Lower lobe of right lung (tissue), 2 donors: ENCODE results near the gene ZMYM2. TPM values are rescaled to one million over a fixed set of nuclear protein-coding genes. Genes with fewer than 3 reads are reported as not detected.
A peak's percentile ranks its signal among the peaks of the same experiment; 100 is the strongest.

Source experiments
- ATAC-seq, 2 donors: fragments of 200-7000 bp; cut with Tn5 transposase; one replicate each; pipeline ENCODE4 v1.9.1; 2020 to 2022; ENCODE audit warnings: mild to moderate bottlenecking in 2 of 2, moderate library complexity in 2 of 2
- DNase-seq: peaks from one replicate; pipeline ENCODE4 v3.0.0-alpha.2; 2020
- H3K27ac ChIP-seq: fragments of 200-600 bp; one replicate; pipeline ENCODE4 v1.8.0; 2022
- H3K27me3 ChIP-seq: fragments of 200-600 bp; one replicate; pipeline ENCODE4 v1.8.0; 2022; ENCODE audit warnings: low read depth
- H3K36me3 ChIP-seq: fragments of 200-600 bp; one replicate; pipeline ENCODE4 v1.8.0; 2022; ENCODE audit warnings: mild to moderate bottlenecking
- H3K4me1 ChIP-seq: fragments of 200-600 bp; one replicate; pipeline ENCODE4 v1.8.0; 2022
- H3K4me3 ChIP-seq: fragments of 200-600 bp; one replicate; pipeline ENCODE4 v1.8.0; 2022; ENCODE audit warnings: mild to moderate bottlenecking
- H3K9me3 ChIP-seq: fragments of 200-600 bp; one replicate; pipeline ENCODE4 v1.8.0; 2022
- CTCF ChIP-seq: fragments of 200-600 bp; IDR thresholded peaks from one replicate; pipeline ENCODE4 v1.8.0; 2022; ENCODE audit warnings: antibody characterized with exemption, mild to moderate bottlenecking
- intact Hi-C: fragments of 100-400 bp; cut with DNase I; formaldehyde crosslinking; loops from one replicate; pipeline ENCODE4 v1.11.0; 2022
- long read RNA-seq: library from polyadenylated mRNA; unstranded; transcript quantifications from one replicate; pipeline ENCODE4 v2.0.0, GENCODE V29; 2021
- total RNA-seq: library from RNA; stranded (reverse); fragmentation: NEBNext Ultra II Directional; extraction: Animal tissue kit (Norgen Biotek cat#: 25700); gene quantifications from one replicate; pipeline ENCODE4 v1.2.1, GENCODE V29; 2021
- donor health status: DM: no; HTN: yes; CAD: no; lungs with severe emphysema.

ZMYM2 gene
- 71.5 TPM for total RNA-seq
- long read RNA-seq, full-length matches to known transcripts, result 2 of 29 reads
- long read RNA-seq, partial matches to known transcripts, result 9 of 29 reads
- long read RNA-seq, other reads (novel, unspliced or antisense), result 18 of 29 reads

DNA sequence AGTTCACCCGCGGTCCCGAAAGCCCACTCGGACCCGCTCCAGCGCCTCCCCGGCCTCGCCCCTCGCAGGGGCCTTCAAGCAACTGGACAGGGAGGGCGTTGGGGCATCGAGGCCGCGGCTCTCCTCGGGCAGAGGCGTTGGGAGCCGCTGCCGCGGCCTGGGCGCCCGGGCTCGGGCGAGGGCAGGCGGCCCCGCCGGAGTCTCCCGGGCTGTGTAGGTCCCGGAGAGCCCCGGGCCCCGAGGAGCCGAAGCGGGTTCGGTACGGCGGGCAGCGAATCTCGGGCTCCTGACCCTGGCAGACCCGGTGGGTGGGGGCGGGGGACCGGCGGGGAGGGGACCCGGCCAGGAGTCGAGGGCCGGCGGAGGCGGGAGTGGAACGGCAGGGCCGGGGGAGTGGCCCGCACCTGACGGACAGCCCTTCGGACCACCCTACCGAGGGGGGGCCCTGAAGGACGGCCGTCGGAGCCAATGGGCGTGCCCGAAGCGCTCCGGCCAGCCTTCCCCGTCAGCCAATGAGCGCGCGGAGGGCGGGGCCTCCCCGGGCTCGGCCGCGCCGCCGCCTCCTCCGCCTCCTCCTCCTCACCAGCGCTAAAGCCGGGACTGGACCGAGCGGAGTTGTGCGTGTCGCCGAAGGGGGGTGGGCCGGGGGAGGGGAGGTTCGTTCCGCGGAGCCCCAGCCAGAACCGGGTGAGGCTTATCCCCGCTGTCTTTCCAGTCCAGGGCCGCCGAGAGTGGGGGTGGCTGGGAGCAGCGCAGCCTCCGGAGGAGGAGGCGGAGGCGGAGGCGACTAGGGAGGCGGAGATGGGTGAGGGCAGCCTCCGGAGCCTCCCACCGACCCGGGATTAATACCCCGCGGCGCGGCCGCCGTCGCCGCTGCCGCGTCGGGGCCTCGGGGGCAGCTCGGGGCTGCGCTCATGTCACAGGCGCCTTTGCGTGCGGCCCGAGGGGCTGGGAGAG is at the start of gene ZMYM2:
ZMYM2 (plus strand) TSS at position 573 of the 957 bp plus-strand sequence. CDS start 34,346 bp downstream, outside the sequence.
- intact Hi-C loops, result no loop called here
- H3K4me3 ChIP-seq, result peak within 1 kb of the TSS; percentile 83
- no peaks in the 10 kb centered on the region for H3K9me3 ChIP-seq
- H3K27me3 ChIP-seq, result no peaks in the 10 kb centered on the region
- peak within 1 kb of the TSS; percentile 98 for H3K27ac ChIP-seq
- DNase-seq (peak; percentile 99), ATAC-seq (peak; percentile 97 to 98)
- peaks cover 3% of the 10 kb centered on the region for H3K36me3 ChIP-seq
- TF ChIP-seq CTCF, result no peak
- H3K4me1 ChIP-seq, result peaks cover 41% of the 10 kb centered on the region

DNA sequence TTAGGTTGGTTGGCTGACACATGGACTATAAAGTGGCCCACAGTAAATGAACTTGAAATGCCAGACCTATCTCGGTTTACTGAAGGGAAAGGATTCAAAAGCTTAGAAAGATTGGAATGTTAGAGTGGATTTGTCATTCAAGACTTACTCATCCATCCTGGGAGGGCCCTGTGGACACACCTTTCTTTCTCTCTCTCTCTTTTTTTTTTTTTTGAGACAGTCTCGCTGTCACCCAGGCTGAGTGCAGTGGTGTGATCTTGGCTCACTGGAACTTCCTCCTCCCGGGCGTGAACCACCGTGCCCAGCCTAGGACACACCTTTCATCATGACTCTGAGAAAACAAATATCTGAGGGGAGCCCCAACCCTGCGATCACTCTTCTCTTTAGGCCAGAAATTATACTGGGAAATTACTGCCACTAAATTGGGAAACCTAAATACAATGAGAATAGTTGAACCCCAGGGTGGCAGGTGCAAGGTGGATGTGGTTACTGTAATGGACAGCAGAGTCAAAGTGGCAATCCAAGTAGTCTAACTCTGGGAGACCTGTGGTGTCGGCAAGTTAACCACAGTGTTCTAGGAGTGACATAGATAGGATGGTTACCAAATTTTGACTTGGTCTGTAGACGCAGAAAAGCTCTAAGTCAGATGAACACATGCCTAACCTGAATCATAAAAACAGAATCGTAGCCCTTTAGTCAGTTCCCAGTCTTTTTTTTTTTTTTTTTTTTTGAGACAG is 48.0 kb upstream of the ZMYM2 start:
- H3K9me3 ChIP-seq, result no peaks in the 10 kb centered on the region
- no peaks in the 10 kb centered on the region for H3K4me1 ChIP-seq
- H3K4me3 ChIP-seq, result no peak overlapping the region
- TF ChIP-seq CTCF, result no peak
- no peaks in the 10 kb centered on the region for H3K27me3 ChIP-seq
- H3K36me3 ChIP-seq, result no peaks in the 10 kb centered on the region
- intact Hi-C loops, result no loop called here
- no peak overlapping the region for H3K27ac ChIP-seq
- DNase-seq (no peak), ATAC-seq (peak; percentile 15 to 33)

DNA sequence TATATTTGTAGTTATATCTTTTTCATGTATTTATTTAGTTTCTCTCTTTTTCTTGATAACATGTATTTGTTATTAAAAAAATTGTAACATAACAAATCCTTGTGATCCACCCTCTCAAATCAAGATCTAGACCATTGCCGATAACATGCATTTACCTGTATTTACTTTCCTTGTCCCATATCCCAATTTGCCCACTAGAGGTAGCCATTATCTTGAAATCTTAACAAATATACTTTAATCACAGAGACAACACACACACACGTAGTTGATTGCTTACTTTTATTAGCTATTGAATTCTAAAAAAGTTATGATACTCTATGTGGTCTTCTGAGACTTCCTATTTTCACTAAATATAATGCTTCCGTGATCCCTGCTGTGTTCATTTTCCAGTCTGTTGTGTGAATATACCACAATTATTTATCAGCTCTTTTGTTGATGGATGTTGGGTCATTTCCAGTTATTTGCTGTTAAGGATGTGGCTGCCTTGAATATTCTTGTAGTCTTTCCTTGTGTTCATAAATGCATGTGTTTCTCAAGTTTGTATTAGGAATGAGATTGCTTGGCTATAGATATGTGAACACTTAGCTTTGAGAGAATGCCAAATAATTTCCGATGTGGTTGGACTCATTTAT is 31.3 kb upstream of the ZMYM2 start:
- DNase-seq (no peak), ATAC-seq (peak in 1 of 2 donors; percentile 53)
- no peaks in the 10 kb centered on the region for H3K27me3 ChIP-seq
- intact Hi-C loops, result no loop called here
- no peaks in the 10 kb centered on the region for H3K36me3 ChIP-seq
- H3K9me3 ChIP-seq, result no peaks in the 10 kb centered on the region
- no peak overlapping the region for H3K27ac ChIP-seq
- no peaks in the 10 kb centered on the region for H3K4me1 ChIP-seq
- H3K4me3 ChIP-seq, result no peak overlapping the region
- peak; percentile 49 for TF ChIP-seq CTCF

DNA sequence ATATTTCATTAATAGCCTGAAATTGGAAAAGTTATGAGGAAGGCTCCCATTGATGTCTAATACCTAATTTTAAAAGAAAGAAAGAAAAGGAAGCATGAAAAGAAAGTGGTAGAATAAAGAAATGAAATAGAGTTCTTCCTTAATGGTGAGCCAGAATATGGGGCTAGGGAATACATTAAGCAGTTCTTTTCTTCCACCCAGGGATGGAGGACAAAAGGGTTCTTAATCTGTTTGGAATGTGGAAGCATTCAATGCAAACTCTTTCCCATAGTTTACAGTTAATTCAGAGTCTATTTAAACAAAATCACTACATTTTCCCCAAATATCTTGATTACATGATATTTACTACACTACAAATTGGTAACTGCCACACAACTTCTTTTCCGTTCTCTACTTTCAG is 18.4 kb upstream of the ZMYM2 start:
- no peak for ATAC-seq
- intact Hi-C loops, result no loop called here

More for the DNA sequence above, 18.4 kb upstream of the ZMYM2 start:
- H3K27me3 ChIP-seq, result no peaks in the 10 kb centered on the region
- no peaks in the 10 kb centered on the region for H3K4me1 ChIP-seq
- DNase-seq, result no peak
- H3K9me3 ChIP-seq, result no peaks in the 10 kb centered on the region
- no peak for TF ChIP-seq CTCF
- no peak overlapping the region for H3K27ac ChIP-seq
- H3K36me3 ChIP-seq, result no peaks in the 10 kb centered on the region
- H3K4me3 ChIP-seq, result no peak overlapping the region
